Gastrocnemius medialis (tissue), 4 donors: Measurements from ENCODE around the gene OR10A5.

ENCODE experiments used
- CTCF ChIP-seq, 5 experiments: fragments of 450-650 bp in 3 of 5; fragments of 200-600 bp in 2 of 5; sonication (generic) in 2 of 5; IDR thresholded peaks in 4 of 5; conservative IDR thresholded peaks in 1 of 5; 1 replicate in 4 of 5; 2 replicates in 1 of 5; pipeline ENCODE4 v1.5.1; 2016 to 2019; ENCODE audit warnings: antibody characterized with exemption in 5 of 5, mild to moderate bottlenecking in 3 of 5, moderate library complexity in 3 of 5
- POLR2A ChIP-seq, 2 donors: fragments of 450-650 bp; IDR thresholded peaks; one replicate each; pipeline ENCODE4 v1.6.1; 2017; ENCODE audit warnings: antibody characterized with exemption in 2 of 2, mild to moderate bottlenecking in 2 of 2, moderate library complexity in 2 of 2

- TF ChIP-seq POLR2A (IDR thresholded peaks at IDR 0.05) (no peak), CTCF (IDR thresholded peaks at IDR 0.05 in 4 of 5, conservative IDR thresholded peaks at IDR 0.05 in 1 of 5) (no peak)
These were observed 17.5 kb downstream of the OR10A5 start, which contains the start of gene OR10A2 for GRCh38 chr11:6862961-6863360.
